IPS-NIHi11 (cell line): Measurements from ENCODE around the gene C4B.
"Not testable (repeated sequence)": the region's sequence is repeated elsewhere in the genome, so short reads cannot be mapped to it uniquely, and the experiment has no call there.

Source experiments
- DNase-seq: peaks from one replicate; pipeline ENCODE4 v3.0.0; 2012; ENCODE audit warnings: mixed read lengths, low spot score

Gene C4B

GRCh38 chr6:31981744-31982143 lies 32.9 kb upstream of the C4B start, which contains the start of gene C4A:
C4A (plus strand) TSS chr6:31982057; CDS start chr6:31982108, 51 bp downstream.
- DNase-seq: not testable (repeated sequence)

GRCh38 chr6:31989363-31989762 lies 25.2 kb upstream of the C4B start:
- not testable (repeated sequence) for DNase-seq

GRCh38 chr6:31994421-31994820 lies 20.2 kb upstream of the C4B start:
- DNase-seq: not testable (repeated sequence)

GRCh38 chr6:31996385-31996784 lies 18.2 kb upstream of the C4B start:
- DNase-seq: not testable (repeated sequence)

- not testable (repeated sequence) for DNase-seq
Measured at GRCh38 chr6:32002546-32003268, 11.9 kb upstream of the C4B start.

- not testable (repeated sequence) for DNase-seq
Measured at GRCh38 chr6:32003301-32003700, 11.3 kb upstream of the C4B start.

GRCh38 chr6:32004393-32004792 lies 10.2 kb upstream of the C4B start:
- DNase-seq: not testable (repeated sequence)

GRCh38 chr6:32004864-32005537 lies 9.6 kb upstream of the C4B start:
- DNase-seq: not testable (repeated sequence)

- not testable (repeated sequence) for DNase-seq
Measured at GRCh38 chr6:32005538-32005880, 9.1 kb upstream of the C4B start.

- not testable (repeated sequence) for DNase-seq
Measured at GRCh38 chr6:32005991-32006529, 8.5 kb upstream of the C4B start.

- not testable (repeated sequence) for DNase-seq
Measured at GRCh38 chr6:32007086-32007485, 7.5 kb upstream of the C4B start.

- not testable (repeated sequence) for DNase-seq
Measured at GRCh38 chr6:32008037-32008436, 6.6 kb upstream of the C4B start.

GRCh38 chr6:32008616-32009015 lies 6.0 kb upstream of the C4B start:
- DNase-seq: not testable (repeated sequence)

GRCh38 chr6:32009537-32009936 lies 5.1 kb upstream of the C4B start:
- DNase-seq: not testable (repeated sequence)

GRCh38 chr6:32010856-32011530 lies 3.6 kb upstream of the C4B start:
- DNase-seq: not testable (repeated sequence)

GRCh38 chr6:32012941-32013617 lies 1.5 kb upstream of the C4B start:
- DNase-seq: not testable (repeated sequence)

GRCh38 chr6:32013738-32014137 lies 857 bp upstream of the C4B start:
- not testable (repeated sequence) for DNase-seq

- DNase-seq: not testable (repeated sequence)
Measured at GRCh38 chr6:32022100-32022499, 7.5 kb downstream of the C4B start.

GRCh38 chr6:32028631-32029030 lies 14.0 kb downstream of the C4B start:
- not testable (repeated sequence) for DNase-seq

GRCh38 chr6:32029553-32029952 lies 15.0 kb downstream of the C4B start:
- not testable (repeated sequence) for DNase-seq

GRCh38 chr6:32035283-32036013 lies 20.9 kb downstream of the C4B start:
- DNase-seq: not testable (repeated sequence)
